Stimulated activated CD8-positive, alpha-beta memory T cell treated with anti-CD3 and anti-CD28 coated beads, Interleukin-15, amount 100 ng/mL, for 48 hours (primary cell): Measurements from ENCODE around the gene SLC9A9.
"Not testable (repeated sequence)": the region's sequence is repeated elsewhere in the genome, so short reads cannot be mapped to it uniquely, and the experiment has no call there.

ENCODE experiments used
- DNase-seq, 2 donors: peaks; one replicate each; pipeline ENCODE4 v3.0.0-alpha.2; 2020; ENCODE audit warnings: low read depth in 2 of 2

Gene SLC9A9

GRCh38 chr3:143847787-143848631, at the start of gene SLC9A9:
SLC9A9 (minus strand) TSS chr3:143848468; CDS start chr3:143848322, 146 bp downstream.
- no peak for DNase-seq

DNA sequence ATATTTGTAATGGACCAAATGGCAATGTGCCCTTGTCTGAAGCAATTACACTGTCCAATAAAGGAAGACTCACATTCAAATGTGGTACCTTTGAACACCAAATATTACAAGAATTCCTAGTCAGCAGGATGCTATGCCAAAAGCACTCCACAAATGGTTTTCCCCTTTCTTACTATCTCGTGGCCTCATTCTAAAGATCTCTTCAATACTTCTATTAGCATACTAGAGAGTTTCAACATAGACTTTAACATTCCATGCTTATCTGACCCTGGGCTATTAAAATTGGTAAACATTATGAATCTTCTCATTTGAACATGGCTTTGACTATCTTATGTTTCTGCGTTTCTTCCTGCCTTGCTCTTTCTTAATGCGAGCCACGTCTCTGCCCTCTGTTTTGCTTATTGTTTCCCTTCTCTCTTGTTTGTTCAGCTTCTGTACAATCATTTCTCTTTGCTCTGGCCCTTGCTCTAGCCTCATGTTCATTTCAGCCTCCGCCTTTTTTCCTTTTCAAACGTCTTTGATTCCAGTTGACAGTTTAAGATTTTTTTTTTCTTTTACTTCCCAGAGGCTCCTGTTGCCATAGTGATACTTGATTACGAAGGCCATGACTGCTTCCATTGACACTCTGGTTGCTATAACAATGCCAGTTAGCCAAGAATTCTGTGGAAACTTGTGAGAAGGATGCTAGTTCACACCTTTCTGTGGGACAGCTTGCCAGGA, 49.5 kb upstream of the SLC9A9 start:
- no peak for DNase-seq

DNA sequence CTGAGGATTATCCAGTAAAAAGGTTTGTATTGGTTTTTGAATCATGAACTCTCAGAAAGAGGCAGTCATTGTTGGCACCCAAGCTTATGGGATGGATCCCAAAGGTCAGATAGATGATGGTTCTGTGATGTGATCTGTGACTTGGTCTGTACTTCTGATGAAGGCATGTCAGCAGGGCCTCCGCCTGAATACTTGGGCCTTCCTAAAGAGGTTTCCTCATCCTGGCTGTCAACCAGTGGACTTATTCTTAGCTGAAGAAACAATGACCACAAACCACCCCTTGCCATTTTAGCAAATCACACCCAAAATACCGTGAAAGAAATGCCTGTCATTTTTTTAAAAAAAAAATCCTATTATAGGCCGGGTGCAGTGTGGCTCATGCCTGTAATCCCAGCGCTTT, 48.2 kb upstream of the SLC9A9 start:
- no peak for DNase-seq

- DNase-seq, result no peak
Observed at GRCh38 chr3:143895805-143896204, 47.5 kb upstream of the SLC9A9 start.

DNA sequence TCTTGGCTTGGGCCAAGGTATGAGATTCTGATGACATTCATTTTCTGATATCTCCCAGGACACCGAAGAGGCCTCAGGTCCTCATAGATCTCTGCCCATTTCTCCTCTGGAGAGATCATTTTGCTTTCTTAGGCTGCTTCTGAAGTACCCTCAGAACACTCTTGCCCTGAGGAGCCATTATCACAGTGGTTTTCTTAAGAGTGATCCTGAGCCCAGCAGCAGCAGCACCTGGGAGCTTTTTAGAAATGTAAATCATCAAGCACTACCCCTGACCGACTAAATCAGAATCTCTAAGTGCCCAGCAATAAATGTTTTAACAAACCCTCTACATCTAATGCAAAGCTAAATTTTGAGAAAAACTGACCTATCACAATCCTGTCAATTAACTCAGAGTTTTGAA, 40.6 kb upstream of the SLC9A9 start:
- DNase-seq, result no peak

GRCh38 chr3:143888166-143888565, 39.9 kb upstream of the SLC9A9 start:
- no peak for DNase-seq

DNA sequence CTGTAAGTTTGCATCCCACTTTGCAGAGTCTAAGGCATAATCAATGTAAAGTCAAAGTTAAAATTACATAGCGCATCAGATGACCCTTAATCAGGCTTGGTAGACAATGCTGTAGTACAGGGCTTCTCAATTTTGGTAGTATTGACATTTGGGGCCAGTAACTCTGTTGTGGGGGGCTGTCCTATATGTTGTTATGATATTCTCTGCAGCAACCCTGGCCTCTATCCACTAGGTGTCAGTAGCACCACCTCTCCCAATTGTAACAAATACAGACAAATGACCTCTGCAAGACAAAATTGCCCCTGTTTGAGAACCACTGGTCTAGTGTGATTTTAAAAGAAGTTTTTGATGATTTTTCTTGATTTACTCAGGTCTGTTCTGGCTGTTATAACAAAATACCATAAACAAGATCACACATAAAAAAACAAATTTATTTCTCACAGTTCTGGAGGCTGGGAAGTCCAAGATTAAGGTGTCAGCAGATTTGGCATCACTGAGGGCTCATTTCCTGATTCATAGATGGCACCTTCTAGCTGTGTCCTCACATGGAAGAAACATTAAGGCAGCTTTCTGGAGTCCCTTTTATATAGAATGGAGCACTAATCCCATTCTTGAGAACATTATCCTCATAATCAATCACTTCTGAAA, 37.6 kb upstream of the SLC9A9 start:
- DNase-seq, result peak in 1 of 2 donors; percentile 4

DNA sequence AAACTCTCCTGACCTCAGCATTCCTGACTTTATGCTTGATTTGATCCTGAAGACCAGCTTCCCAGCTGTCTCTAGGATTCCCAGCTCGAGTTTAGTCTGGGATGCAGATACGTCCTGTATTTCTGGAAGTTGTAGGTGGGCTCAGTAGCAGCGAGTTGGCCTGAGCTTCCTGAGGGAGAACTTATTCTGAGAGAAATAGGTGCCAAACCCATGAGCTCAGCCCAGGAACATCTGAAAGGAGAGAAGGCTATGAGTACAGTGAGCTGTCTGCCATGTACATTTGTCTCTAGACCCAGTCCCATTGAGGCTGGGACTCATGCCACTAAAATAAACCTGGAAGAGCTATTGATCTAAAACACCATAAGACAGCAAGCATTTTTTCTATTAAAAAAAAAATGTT, 36.6 kb upstream of the SLC9A9 start:
- DNase-seq, result no peak

- no peak for DNase-seq
Observed at GRCh38 chr3:143883151-143883550, 34.9 kb upstream of the SLC9A9 start.

- no peak for DNase-seq
Observed at GRCh38 chr3:143881095-143881494, 32.8 kb upstream of the SLC9A9 start.

- no peak for DNase-seq
Observed at GRCh38 chr3:143875546-143875945, 27.3 kb upstream of the SLC9A9 start.

- not testable (repeated sequence) for DNase-seq
Observed at GRCh38 chr3:143873553-143873952, 25.3 kb upstream of the SLC9A9 start.

DNA sequence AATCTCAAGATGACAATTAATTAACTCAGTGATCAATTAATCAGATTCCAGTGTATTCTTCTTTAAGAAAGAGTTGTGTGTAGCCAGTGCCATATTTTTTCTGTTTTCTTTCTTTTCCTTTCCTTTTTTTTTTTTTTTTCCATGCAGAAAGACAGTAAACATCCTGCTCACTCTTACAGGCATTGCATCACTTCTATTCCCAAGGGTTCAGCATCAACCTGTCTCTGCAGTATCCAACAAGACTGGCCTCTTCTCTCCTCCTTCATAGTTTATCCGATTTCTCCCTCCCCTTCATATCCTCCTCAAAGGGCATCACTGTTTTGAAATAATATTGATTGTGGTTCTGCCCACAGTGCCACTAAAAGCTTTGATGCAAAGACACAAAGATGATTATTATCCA, 17.0 kb upstream of the SLC9A9 start:
- no peak for DNase-seq

- no peak for DNase-seq
Observed at GRCh38 chr3:143859465-143860203, 11.4 kb upstream of the SLC9A9 start.

DNA sequence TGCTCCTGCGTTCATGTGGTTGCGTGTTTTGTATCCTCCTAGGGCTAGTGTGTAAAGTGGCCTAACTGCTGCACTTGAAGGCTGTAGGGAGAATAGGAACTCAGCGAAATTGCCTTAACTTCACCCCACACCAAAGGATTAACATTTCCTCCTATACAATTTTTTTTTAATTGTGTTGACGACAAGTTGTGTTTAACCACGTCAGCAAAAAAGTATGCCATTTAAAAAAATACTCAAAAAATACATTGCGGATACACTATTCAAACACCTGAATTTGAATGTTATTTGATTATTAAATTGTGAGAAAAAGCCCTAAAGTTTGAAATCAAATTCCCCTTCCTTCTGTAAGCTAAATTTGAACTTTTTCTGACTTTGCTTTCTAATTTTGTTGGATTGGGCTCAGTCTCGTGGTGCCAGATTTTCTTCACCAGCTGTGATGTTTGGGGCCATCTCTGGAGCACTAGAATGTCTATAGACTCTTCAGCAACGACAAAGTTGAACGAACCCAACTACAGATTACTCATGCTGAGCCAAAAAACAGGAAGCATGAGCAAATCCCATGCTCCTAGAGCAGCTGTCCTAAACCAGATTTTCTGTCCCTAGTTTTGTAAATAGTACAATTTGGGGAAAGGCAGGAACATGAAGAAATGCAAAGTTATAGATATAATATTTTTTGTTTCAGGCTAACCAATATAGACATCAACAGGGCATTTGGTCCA, 8.1 kb upstream of the SLC9A9 start:
- no peak for DNase-seq

- DNase-seq, result no peak
Observed at GRCh38 chr3:143855183-143855582, 6.9 kb upstream of the SLC9A9 start.

GRCh38 chr3:143851331-143852017, 3.2 kb upstream of the SLC9A9 start:
- DNase-seq, result no peak

DNA sequence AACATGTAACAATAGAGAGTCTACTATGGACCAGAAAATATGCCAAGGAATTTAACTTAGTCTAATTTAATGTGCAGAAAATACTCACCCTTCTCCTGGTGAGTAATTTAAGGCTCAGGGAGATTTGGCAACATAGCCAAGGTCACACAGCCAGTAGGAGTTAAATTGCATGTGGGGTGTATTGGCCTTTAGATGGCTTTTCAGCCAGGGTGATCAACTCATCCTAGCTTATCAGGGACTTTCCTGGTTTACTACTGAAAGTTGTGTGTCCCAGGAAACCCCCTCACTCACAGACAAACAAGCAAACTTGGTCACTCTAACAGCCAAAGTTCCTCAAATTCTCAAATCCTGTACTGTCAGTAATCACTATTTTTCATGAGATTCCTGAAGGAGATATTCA, 2.6 kb upstream of the SLC9A9 start:
- DNase-seq, result no peak

DNA sequence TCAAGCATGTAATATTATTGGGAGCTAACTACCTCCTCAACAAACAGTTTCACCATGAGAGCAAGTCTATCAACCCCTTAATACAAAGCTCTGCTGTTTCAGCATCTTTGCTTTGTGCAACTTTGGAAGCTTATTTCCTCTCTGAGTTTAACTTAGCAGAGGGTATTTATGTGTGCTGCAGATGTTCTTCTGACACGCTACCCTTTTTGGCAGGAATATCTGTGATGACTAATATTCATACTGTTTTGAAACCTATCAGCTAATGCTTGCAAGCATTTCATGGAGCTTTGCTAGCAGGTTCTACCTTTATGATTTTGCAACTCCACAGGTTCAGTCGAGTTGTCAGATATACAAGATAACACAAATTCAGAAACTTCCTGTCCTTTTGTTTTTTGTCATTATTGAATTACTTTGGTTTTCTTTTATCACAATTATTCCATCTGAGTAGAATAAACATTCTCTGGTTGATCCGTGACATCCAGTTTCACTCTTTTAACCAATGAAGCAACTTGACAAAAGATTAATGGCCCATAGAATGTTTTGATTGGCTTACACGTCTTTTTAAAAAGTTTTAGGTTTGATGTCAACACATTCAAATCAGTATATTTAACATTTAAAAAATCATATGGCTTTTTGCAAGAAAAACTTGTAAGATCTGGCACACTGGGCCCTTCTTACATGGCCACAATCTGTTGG, 1.7 kb upstream of the SLC9A9 start:
- DNase-seq, result no peak

DNA sequence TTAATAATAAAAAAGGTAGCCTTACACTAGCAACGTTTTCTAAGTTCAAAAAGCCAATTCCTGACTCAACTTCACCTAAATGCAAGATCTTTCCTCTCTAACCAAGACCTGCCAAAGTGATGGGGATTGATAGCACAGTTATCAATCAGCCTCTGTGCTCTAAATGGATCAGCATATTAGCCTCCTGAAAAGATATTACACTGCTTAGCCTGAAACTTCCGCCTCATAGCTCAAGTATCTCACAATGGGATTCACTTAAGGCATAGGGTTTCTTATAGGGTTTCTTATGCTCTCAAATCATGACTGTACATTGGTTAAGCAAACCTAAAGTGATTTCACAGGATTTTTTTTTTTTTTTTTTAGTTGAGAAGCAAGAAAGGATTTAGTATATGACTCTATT, 436 bp upstream of the SLC9A9 start:
- DNase-seq, result no peak
